Stomach (tissue), 9 donors: Measurements from ENCODE around the gene EGLN2. TPM values are rescaled to one million over a fixed set of nuclear protein-coding genes. Genes with fewer than 3 reads are reported as not detected.

Experiments
- DNase-seq, 2 donors: peaks; one replicate each; pipeline versions ENCODE4 v3.0.0 to v3.0.0-alpha.2; 2013 to 2019
- H3K27ac ChIP-seq, 5 donors: fragments of 200-600 bp in 4 of 5; sonication (generic) in 4 of 5; one replicate each; pipeline ENCODE4 v1.5.1; 2013 to 2019; ENCODE audit warnings: mild to moderate bottlenecking in 1 of 5, moderate library complexity in 1 of 5
- H3K27me3 ChIP-seq, 3 donors: fragments of 200-600 bp; sonication (generic); one replicate each; pipeline ENCODE4 v1.5.1; 2017 to 2019; ENCODE audit warnings: mixed run types in 1 of 3
- H3K36me3 ChIP-seq, 4 donors: fragments of 200-600 bp; sonication (generic); 1 replicate in 3 of 4; 2 replicates in 1 of 4; pipeline ENCODE4 v1.5.1; 2016 to 2019
- H3K4me1 ChIP-seq, 4 donors: fragments of 200-600 bp; sonication (generic); one replicate each; pipeline ENCODE4 v1.5.1; 2016 to 2019
- H3K4me3 ChIP-seq, 4 donors: fragments of 200-600 bp; sonication (generic) in 3 of 4; one replicate each; pipeline ENCODE4 v1.5.1; 2016 to 2019; ENCODE audit warnings: mild to moderate bottlenecking in 1 of 4
- H3K9me3 ChIP-seq, 4 donors: fragments of 200-600 bp; sonication (generic); one replicate each; pipeline ENCODE4 v1.5.1; 2016 to 2019
- EP300 ChIP-seq: sonication (generic); formaldehyde crosslinking; IDR thresholded peaks from one replicate; pipeline ENCODE4 v1.6.1; 2017; ENCODE audit warnings: antibody characterized with exemption
- POLR2A ChIP-seq, 4 donors: fragments of 450-650 bp; IDR thresholded peaks; one replicate each; pipeline ENCODE4 v1.6.1; 2016; ENCODE audit warnings: antibody characterized with exemption in 4 of 4, control low read depth in 2 of 4, mild to moderate bottlenecking in 1 of 4, moderate library complexity in 1 of 4
- POLR2AphosphoS5 ChIP-seq, 3 donors: sonication (generic); formaldehyde crosslinking; IDR thresholded peaks; one replicate each; pipeline ENCODE4 v1.6.1; 2016; ENCODE audit warnings: antibody characterized with exemption in 3 of 3
- WGBS, 5 donors: extraction: QIAGEN DNeasy Blood & Tissue Kit in 3 of 5; methylation state at CpG; one replicate each; pipeline versions ENCODE4 v1.1.5 to v1.1.7; 2013 to 2018; 5-methylcytosine and 5-hydroxymethylcytosine counted together
- intact Hi-C: fragments of 100-400 bp; cut with DNase I; formaldehyde crosslinking; loops from one replicate; pipeline ENCODE4 v1.15.1; 2023; ENCODE audit warnings: low total_unique reads
- polyA plus RNA-seq, 3 donors: library from polyadenylated mRNA; stranded (reverse); fragments of 200-250 nt; gene quantifications; one replicate each; pipeline ENCODE4 v1.2.3, GENCODE V29; 2013
- total RNA-seq, 5 donors: library from RNA; depleted of rRNA; stranded (reverse); fragments of >200 nt; gene quantifications; one replicate each; pipeline versions ENCODE4 v1.1.0 to v1.2.3, GENCODE V29; 2014 to 2016
- TF ChIP-seq, protein P1 (sequence below), 7 experiments: fragments of 450-650 bp in 4 of 7; fragments of 200-600 bp in 3 of 7; sonication (generic) in 3 of 7; IDR thresholded peaks; one replicate each; pipeline ENCODE4 v1.5.1; 2016 to 2019; ENCODE audit warnings: antibody characterized with exemption in 7 of 7, control low read depth in 2 of 7, mild to moderate bottlenecking in 1 of 7
- donor health status: healthy with polysubstance abuse.
- donor health status: Bipolar disorder and iron deficiency.
- donor health status: healthy.

EGLN2 gene
- total and polyA plus RNA-seq, 8 donors = 30.0 to 115 (median 71.4) TPM

DNA sequence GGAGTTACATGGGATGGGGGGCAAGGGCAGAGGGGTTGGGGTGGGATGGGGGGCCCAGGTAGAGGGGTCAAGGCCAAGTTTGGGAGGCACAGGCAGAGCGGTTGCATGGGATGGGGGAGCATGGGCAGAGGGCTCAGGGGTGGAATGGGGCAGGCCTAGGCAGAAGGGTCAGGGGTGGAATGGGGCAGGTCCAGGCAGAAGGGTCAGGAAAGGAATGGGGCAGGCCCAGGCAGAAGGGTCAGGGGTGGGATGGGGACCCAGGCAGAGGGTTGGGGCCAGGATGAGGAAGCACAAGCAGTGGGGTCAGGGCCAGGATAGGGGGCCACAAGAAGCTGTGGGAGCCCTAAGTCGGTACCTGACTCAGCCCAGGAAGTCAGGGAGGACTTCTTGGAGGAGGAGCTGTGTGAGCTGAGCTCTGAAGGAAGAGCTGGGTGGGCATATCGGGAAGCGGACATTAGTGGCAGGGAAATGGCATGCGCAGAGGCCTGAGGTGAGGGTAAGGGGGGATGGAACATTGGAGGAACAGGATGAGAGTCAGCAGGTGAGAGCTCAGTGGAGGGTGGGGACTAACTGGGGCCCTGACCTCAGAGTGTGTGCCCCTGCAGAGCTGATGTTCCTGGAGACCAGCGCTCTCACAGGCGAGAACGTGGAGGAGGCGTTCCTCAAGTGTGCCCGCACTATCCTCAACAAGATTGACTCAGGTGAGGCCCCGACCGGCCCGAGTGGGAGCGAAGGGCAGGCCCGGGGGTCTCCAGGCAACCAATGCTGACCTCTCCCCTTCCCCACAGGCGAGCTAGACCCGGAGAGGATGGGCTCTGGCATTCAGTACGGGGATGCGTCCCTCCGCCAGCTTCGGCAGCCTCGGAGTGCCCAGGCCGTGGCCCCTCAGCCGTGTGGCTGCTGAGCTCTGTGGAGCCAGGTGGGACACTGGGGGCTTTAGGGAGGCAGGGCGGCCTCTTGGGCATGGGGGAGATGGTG is 12.6 kb upstream of the EGLN2 start:
- Histone ChIP-seq H3K9me3 (no peaks in the 10 kb centered on the region), H3K4me1 (peaks cover 0 to under 1% (median 0%) of the 10 kb centered on the region in 4 donors), H3K4me3 (no peak overlapping the region), H3K27ac (no peak overlapping the region), H3K27me3 (no peaks in the 10 kb centered on the region), H3K36me3 (peaks cover 8 to 87% (median 75%) of the 10 kb centered on the region in 4 donors)
- TF ChIP-seq EP300 (no peak), POLR2A (IDR thresholded peaks at IDR 0.05) (no peak), POLR2AphosphoS5 (IDR thresholded peaks at IDR 0.05) (no peak)
- TF ChIP-seq, protein P1, sequence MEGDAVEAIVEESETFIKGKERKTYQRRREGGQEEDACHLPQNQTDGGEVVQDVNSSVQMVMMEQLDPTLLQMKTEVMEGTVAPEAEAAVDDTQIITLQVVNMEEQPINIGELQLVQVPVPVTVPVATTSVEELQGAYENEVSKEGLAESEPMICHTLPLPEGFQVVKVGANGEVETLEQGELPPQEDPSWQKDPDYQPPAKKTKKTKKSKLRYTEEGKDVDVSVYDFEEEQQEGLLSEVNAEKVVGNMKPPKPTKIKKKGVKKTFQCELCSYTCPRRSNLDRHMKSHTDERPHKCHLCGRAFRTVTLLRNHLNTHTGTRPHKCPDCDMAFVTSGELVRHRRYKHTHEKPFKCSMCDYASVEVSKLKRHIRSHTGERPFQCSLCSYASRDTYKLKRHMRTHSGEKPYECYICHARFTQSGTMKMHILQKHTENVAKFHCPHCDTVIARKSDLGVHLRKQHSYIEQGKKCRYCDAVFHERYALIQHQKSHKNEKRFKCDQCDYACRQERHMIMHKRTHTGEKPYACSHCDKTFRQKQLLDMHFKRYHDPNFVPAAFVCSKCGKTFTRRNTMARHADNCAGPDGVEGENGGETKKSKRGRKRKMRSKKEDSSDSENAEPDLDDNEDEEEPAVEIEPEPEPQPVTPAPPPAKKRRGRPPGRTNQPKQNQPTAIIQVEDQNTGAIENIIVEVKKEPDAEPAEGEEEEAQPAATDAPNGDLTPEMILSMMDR (IDR thresholded peaks at IDR 0.05) = no peak
- WGBS, 5 donors = 90 to 94% (median 91%) methylated on average over 23 to 25 of the region's 25 CpGs
- no peak for DNase-seq
- intact Hi-C loops = no loop called here

DNA sequence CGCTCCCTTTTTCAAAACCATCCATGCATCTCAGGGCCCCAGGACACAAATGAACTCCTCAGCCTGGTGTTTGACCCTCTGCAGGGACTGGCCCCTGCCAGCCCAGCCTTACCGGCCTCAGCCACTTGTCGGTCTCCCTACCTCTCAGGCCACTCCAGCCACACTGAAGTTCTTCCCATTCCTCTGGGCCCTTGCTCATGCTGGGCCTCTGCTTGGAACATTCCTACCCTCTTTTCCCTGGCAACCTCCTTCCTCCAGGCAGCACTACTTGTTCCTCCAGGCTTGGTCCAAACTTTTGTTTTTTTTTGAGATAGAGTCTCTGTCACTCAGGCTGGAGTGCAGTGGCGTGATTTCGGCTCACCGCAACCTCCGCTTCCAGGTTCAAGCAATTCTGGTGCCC is 7.6 kb upstream of the EGLN2 start:
- Histone ChIP-seq H3K27me3 (no peaks in the 10 kb centered on the region), H3K36me3 (peaks cover 5 to 66% (median 63%) of the 10 kb centered on the region in 4 donors), H3K4me1 (peaks cover 0 to 6% (median 0%) of the 10 kb centered on the region in 4 donors), H3K4me3 (no peak overlapping the region), H3K9me3 (no peaks in the 10 kb centered on the region), H3K27ac (peak overlapping the region in 1 of 5 donors; percentile 9)
- DNase-seq = no peak
- no peak for TF ChIP-seq EP300
- 74 to 96% (median 86%) methylated on average over 7 of the region's 7 CpGs for WGBS, 5 donors
- intact Hi-C loops = no loop called here

DNA sequence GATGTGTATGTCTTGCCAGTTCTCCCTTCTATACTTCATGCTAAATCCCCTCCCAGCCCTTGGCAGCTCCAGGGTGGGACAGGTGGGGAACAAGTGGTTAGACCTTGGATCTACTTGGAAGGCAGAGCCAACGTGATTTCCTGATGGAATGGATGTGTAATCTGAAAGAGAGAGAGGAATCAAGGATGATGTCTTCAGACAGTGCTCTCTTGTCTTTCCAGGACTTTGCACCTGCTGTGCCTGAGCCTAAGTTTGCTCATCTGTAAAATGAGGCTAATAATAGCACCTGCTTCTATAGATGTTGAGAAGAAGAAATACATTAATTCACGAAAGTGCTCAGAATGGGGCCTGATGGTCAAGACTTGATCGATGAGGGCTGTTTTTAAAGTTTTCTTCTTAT is 7.0 kb upstream of the EGLN2 start:
- peak overlapping the region in 3 of 5 donors; percentile 16 to 59 (median 24) for H3K27ac ChIP-seq
- H3K9me3 ChIP-seq = no peaks in the 10 kb centered on the region
- H3K4me1 ChIP-seq = peaks cover 0 to 6% (median 0%) of the 10 kb centered on the region in 4 donors
- H3K4me3 ChIP-seq = no peak overlapping the region
- 56 to 65% (median 56%) methylated on average over 3 of the region's 3 CpGs for WGBS, 5 donors
- intact Hi-C loops = no loop called here
- H3K36me3 ChIP-seq = peaks cover 6 to 65% (median 58%) of the 10 kb centered on the region in 4 donors
- H3K27me3 ChIP-seq = no peaks in the 10 kb centered on the region
- DNase-seq = peak in 1 of 2 donors; percentile 4
- TF ChIP-seq EP300 (no peak), POLR2AphosphoS5 (IDR thresholded peaks at IDR 0.05) (no peak)
- TF ChIP-seq, protein P1 (IDR thresholded peaks at IDR 0.05) = no peak

DNA sequence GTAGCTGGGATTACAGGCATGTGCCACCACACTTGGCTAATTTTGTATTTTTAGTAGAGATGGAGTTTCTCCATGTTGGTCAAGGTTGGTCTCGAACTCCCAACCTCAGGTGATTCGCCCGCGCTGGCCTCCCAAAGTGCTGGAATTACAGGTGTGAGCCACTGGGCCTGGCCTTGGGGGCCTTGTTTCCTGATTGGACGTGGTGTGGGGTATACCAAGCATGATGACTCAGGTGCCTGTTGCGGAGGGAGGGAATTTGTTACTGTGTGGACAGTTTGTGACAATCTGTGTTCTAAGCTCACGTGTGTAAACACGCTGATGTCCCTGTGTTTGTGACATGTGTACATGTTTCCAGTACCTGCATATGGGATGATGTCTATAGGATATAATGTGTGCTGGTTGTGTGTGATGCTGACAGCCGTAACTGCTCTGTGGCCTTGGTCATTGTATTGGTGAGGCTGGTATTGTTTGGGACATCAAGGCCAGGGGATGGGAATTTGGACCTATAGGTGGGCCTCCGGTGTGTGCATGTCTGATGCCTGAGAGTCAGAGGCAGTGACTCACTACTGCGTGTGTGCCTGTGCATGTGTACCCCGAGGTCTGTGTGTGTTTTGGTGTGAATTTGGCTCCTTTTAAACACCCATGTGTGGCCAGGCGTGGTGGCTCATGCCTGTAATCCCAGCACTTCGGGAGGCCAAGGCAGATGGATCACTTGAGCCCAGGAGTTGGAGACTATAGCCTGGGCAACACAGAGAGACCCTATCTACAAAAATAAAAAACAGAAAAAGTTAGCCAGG is 1.6 kb upstream of the EGLN2 start:
- 91 to 95% (median 93%) methylated on average over 14 of the region's 14 CpGs for WGBS, 5 donors
- Histone ChIP-seq H3K27ac (peak overlapping the region; percentile 85 to 99 (median 97)), H3K27me3 (no peaks in the 10 kb centered on the region), H3K36me3 (peaks cover 11 to 32% (median 22%) of the 10 kb centered on the region in 4 donors), H3K9me3 (no peaks in the 10 kb centered on the region), H3K4me3 (peak overlapping the region in 1 of 4 donors; percentile 96), H3K4me1 (peaks cover 31 to 37% (median 33%) of the 10 kb centered on the region in 4 donors)
- TF ChIP-seq EP300 = no peak
- TF ChIP-seq, protein P1 (IDR thresholded peaks at IDR 0.05) = no peak
- no peak for TF ChIP-seq POLR2AphosphoS5 (IDR thresholded peaks at IDR 0.05)
- TF ChIP-seq POLR2A (IDR thresholded peaks at IDR 0.05) = no peak
- DNase-seq = peak in 1 of 2 donors; percentile 9
- intact Hi-C loops = no loop called here
